NCI-H2196 treated with DMSO at 0.1 percent for 48 hours (cell line): ENCODE data around the gene MATN3.
A peak's percentile ranks its signal among the peaks of the same experiment; 100 is the strongest.
"Not testable (repeated sequence)": the region's sequence is repeated elsewhere in the genome, so short reads cannot be mapped to it uniquely, and the experiment has no call there.

Source experiments
- DNase-seq: peaks from one replicate; lab custom pipeline; 2025; ENCODE audit not compliant: unreplicated experiment; lab: John Stamatoyannopoulos, UW

The MATN3 gene

DNA sequence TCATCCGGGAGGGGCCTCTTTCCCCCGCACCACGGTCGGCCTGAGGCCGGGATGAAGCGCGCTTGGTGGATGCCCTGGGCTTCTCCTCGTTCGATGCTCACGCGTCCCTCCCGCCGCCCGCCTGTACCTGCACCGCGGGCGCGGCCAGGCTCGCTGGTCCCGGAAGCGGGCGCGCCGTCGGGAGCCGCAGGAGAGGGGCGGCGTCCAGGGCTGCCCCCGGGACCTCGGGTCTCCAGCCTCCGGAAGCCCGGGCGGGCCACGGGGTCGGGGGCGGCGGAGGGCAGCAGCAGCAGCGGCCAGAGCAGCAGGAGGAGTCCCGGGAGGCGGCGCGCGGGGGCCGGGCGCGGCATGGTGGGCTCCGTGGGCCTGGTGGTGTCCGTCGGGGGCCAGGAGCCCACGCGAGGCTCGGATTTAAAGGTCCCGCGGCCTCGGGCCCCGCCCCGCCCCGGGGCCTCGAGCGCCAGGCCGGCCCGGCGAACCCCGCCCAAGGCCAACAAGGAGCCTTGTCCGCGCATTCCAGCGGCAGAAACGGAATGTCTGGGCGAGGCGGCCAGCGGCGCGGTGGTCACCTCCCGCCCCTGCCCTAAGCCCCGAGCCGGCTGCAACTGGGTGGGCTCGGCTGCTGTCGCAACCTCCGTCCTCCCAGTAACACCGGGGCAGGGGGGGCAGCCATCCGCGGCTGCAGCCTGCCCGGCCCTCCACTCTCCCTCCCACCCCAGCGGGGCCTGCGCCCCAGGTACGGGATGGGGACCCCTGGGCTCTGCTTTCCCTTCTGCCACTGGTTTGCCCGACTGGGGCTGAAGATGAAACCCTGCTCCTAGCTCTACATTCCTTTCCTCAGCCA, at the start of gene MATN3:
Gene MATN3, minus strand, starts transcription at position 387 of the 844 bp plus-strand sequence. Its CDS starts 37 bp downstream, at position 350.
- DNase-seq, result no peak

DNA sequence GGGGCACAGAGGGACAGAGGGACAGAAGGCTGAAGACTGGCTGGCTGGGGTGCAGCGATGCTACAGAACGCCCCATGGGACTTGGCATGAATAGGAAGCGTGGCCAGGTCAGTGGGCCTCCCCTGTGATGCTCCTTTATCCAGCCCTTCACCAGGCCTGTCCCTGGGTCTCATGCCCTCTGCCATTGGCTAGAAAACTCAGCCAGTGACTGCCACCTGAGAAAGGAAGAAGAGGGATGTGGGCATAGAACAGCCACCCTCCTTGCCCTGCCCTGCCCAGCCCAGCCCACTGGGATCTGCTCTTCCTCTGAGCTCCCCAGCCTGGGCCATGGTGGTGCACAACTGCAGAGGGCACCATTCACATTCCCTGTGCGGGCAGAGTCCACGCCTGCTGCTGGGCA, 49.5 kb upstream of the MATN3 start:
- DNase-seq, result no peak

- no peak for DNase-seq
Measured at GRCh38 chr2:20061476-20061875, 49.0 kb upstream of the MATN3 start.

GRCh38 chr2:20060106-20060505, 47.6 kb upstream of the MATN3 start:
- no peak for DNase-seq

- no peak for DNase-seq
Measured at GRCh38 chr2:20057268-20057667, 44.8 kb upstream of the MATN3 start.

DNA sequence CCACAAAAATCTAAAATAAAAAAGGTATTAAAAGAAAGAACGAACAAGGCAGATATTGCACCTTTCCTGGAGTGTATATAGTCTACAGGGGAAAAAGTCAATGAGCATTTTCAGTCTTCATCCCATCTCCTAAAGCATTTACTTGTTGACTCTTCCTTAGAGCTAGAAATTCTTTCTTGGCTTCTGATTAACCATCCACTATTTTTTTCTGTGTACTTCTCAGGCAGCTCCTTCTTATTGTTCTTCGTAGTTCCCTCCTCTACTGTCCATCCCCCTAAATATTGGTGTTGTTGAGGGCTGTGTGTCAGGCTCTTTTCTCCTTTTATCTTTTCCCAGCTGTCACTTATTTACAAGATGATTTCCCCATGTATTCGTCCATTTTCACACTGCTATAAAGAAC, 42.5 kb upstream of the MATN3 start:
- DNase-seq, result no peak

DNA sequence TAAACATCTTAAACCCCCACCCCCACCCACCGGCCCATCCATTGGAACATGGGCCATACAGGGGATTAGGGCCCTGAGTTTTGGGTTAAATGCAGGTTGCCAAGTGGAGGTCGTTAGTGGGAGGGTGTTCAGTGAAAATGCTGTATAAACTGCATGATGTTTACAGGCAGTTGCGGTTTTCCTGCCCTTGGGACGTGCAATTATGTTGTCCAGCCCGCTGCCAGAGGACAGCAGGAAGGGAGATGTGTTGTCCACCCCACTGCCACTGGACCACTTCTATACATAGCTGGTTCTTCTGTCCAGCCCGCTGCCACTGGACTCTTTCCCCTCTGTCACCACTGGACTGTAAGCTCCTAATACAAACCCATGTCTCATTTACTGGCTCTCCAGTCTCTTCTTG, 41.7 kb upstream of the MATN3 start:
- DNase-seq, result no peak

DNA sequence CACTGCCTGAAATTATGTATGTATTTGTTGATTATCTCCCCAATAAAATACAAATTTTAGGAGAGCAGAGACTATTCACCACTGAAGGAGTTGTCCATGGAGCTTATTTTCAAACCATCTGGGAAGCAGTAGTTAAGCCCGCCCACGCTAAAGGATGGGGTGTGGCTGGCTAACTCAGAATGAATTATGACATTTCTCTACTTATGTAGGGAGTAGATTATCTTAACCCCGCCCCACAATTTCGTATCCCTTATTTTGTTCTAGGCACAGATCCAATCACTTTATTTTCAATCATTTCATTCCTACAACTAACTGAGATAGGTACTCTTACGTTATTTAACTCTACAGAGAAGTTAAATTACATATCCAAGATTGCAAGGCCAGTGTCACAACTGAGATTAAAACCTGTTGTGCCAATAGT, 40.4 kb upstream of the MATN3 start:
- DNase-seq, result no peak

DNA sequence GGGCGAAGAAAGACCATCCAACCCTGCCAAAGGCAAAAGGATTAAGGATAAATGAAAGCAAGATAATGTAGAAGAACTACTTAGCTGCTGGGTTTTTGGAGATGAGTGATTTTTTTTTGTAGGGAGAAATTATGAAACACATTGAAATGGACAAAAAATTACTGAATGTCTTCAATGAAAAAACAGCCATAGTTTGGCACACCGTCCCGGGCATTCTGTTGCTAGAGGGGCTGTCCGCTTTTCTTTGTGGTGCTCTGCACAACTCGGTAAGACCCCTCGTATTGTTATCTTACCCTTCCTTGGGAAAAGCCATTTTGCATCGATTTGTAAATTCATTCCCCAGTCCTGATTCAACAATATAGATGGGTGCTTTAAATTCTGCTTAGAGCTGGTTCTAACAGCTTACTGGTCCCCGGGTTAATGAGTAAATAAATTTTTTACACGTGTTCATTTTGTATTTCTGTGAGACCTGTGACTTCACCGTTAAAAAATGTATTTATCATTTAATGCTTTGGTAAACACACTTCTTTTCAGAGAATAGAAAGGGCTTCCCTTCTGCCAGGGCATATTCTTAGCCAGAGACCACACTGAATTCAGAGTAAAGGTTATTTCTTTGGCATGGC, 39.9 kb upstream of the MATN3 start:
- DNase-seq, result no peak

- DNase-seq, result peak; percentile 97
Measured at GRCh38 chr2:20051532-20052228, 39.2 kb upstream of the MATN3 start, which contains the start of gene LAPTM4A. Gene LAPTM4A (minus strand): TSS chr2:20051628. CDS start chr2:20051520, 108 bp downstream.

GRCh38 chr2:20050646-20051531, 38.4 kb upstream of the MATN3 start:
- no peak for DNase-seq

DNA sequence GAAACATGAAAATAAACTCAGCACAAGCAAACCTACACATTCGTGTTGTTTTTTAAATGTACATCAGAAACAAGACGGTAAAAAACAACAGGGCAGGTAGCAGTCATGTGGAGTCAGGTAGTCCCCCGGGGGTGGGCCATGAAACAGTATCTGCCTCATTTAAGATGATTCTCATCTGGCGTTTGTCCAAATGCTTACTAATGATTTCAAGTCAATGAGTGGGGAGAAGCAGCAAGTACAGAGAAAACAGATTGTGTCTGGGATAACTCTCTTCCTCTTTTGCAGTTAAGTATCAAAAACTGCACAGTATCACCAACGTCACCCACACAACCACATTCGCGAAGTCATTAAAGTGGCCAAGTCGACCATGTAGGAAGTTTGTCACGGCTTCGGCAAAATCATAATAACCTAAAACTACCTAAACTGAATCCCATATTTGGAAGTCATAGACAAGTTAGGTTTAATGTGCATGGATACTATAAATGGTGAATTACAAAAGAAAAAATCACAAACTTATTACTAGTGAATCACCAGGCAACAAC, 37.7 kb upstream of the MATN3 start:
- no peak for DNase-seq

DNA sequence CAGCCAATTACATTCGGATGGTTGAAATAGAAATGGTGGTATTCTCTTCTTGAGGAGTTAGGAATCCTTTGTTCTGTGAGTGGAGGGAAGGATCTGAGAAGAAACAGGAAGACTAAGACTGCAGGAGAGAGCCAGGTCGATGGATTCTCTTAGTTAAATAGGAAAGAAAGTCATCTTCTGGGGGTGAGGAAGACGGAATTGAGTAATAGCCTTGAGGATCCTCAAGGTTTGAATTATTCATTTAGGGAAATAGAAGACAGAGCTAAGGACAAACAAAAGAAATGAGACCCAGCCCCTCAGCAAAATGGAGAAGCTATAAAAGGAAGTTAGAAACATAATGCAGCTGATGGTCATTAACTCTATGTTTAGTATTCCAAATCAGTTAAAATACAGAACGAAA, 37.2 kb upstream of the MATN3 start:
- no peak for DNase-seq

- DNase-seq, result no peak
Measured at GRCh38 chr2:20048488-20049448, 36.3 kb upstream of the MATN3 start.

DNA sequence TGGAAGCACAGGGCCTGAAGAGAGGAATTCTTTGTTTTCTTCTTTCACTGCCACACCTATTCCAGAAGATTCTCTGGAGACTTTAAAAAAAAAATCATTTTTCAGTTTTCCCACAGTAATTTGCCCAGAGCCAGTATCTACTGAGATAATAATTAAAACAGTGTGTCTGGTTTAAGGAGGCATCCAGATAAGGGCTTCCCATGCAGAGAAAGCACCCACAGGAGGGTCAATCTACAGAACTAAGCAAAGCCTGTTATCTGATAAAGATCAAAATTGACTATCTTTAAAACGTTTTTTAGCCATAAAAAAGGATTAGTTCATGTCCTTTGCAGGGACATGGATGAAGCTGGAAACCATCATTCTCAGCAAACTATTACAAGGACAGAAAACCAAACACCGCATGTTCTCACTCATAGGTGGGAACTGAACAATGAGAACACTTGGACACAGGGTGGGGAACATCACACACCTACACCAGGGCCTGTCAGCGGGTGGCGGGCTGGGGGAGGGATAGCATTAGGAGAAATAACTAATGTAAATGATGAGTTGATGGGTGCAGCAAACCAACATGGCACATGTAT, 33.3 kb upstream of the MATN3 start:
- not testable (repeated sequence) for DNase-seq

DNA sequence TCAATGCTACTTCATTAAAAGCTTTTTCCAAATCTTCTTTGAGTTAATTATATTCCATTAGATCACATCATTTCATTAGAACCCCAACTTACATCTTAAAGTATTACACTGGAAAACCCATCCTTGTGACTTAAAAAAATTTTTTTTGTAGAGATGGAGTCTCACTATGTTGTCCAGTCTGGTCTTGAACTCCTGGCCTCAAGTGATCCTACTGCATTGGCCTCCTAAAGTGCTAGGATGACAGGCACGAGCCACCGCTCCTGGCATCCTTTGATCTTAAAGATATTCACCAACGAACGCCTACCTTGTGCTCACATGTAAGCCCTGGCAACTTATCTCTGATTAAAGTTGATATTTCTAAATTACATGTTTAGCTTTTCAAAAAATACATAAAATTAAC, 32.3 kb upstream of the MATN3 start:
- no peak for DNase-seq

GRCh38 chr2:20042531-20042930, 30.1 kb upstream of the MATN3 start:
- DNase-seq, result no peak

DNA sequence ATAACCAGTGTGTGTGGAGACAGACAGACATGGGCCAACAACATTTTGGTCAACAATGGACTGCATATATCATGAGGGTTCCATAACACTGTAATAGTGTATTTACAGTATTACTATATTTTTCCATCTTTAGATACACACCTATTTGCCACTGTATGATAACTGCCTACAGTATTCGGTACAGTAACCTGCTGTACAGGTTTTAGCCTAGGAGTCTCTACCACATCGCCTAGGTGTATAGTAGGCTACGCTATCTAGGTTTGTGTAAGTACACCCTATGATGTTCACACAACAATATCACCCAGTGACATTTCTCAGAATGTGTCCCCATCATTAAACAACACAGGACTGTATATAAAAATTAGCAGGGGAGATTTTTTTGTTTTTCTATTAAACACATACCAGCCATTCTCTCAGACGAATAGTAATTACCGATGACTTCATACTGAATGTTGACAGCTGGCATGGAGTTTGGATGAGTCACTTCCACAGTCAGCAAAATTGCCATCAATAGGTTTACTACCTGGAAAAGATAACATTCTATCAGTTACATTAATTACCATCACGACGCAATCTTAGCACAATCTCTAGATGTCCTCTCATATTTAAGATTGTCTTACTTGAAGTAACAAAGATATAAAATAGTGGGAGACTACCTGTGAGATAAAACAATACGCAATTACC, 28.2 kb upstream of the MATN3 start:
- DNase-seq, result no peak
